IPS-20b (cell line): ENCODE results near the gene ZNF506.
A peak's percentile ranks its signal among the peaks of the same experiment; 100 is the strongest.
"Not testable (repeated sequence)": the region's sequence is repeated elsewhere in the genome, so short reads cannot be mapped to it uniquely, and the experiment has no call there.

Source experiments
- H3K27ac ChIP-seq: one replicate; pipeline ENCODE4 v1.5.1; 2013; ENCODE audit warnings: low read length
- H3K27me3 ChIP-seq: 2 replicates; pipeline ENCODE4 v1.6.1; 2013; ENCODE audit warnings: mild to moderate bottlenecking, low read length, inconsistent platforms; ENCODE audit not compliant: insufficient read depth
- H3K36me3 ChIP-seq: 2 replicates; pipeline ENCODE4 v1.6.1; 2013; ENCODE audit warnings: low read depth, mild to moderate bottlenecking, inconsistent platforms, low read length, moderate library complexity; ENCODE audit not compliant: insufficient read depth
- H3K4me1 ChIP-seq: 2 replicates; pipeline ENCODE4 v1.6.1; 2013; ENCODE audit warnings: mild to moderate bottlenecking, control low read depth, inconsistent platforms, low read length, moderate library complexity; ENCODE audit not compliant: insufficient read depth
- H3K4me3 ChIP-seq: 2 replicates; pipeline ENCODE4 v1.5.1; 2013; ENCODE audit warnings: mild to moderate bottlenecking, low read length, inconsistent platforms
- H3K9ac ChIP-seq: 2 replicates; pipeline ENCODE4 v1.6.1; 2013; ENCODE audit warnings: low read depth, mild to moderate bottlenecking, inconsistent platforms, low read length, moderate library complexity
- H3K9me3 ChIP-seq: 2 replicates; pipeline ENCODE4 v1.6.1; 2013; ENCODE audit warnings: mild to moderate bottlenecking, low read depth, low read length, inconsistent platforms; ENCODE audit not compliant: insufficient read depth

The ZNF506 gene

DNA sequence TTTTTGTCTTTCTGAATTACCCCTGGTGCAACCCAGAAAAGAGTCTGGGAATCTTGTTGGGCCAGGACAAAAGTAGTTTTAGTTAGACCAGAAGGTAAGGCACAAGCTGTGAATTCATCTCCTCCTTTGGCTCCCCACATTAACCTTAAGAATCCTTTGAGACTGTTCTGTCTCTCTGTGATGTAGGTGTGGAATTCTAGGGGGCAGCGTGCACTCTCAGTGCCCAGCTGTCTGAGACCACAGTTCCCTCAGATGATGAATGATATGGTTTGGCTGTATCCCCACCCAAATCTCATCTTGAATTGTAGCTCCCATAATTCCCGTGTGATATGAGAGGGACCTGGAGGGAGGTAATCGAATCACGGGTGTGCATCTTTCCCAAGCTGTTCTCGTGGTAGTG is 43.9 kb downstream of the ZNF506 start:
- Histone ChIP-seq H3K9me3 (no peaks in the 10 kb centered on the region), H3K27ac (no peak overlapping the region), H3K27me3 (no peaks in the 10 kb centered on the region), H3K4me3 (peak overlapping the region; percentile 76; the same call in 1 of the 2 replicates), H3K4me1 (peaks cover 6% of the 10 kb centered on the region; the same call in 1 of the 2 replicates), H3K9ac (peak overlapping the region; percentile 65; the same call in 1 of the 2 replicates), H3K36me3 (peaks cover 11% of the 10 kb centered on the region; the same call in 1 of the 2 replicates)

DNA sequence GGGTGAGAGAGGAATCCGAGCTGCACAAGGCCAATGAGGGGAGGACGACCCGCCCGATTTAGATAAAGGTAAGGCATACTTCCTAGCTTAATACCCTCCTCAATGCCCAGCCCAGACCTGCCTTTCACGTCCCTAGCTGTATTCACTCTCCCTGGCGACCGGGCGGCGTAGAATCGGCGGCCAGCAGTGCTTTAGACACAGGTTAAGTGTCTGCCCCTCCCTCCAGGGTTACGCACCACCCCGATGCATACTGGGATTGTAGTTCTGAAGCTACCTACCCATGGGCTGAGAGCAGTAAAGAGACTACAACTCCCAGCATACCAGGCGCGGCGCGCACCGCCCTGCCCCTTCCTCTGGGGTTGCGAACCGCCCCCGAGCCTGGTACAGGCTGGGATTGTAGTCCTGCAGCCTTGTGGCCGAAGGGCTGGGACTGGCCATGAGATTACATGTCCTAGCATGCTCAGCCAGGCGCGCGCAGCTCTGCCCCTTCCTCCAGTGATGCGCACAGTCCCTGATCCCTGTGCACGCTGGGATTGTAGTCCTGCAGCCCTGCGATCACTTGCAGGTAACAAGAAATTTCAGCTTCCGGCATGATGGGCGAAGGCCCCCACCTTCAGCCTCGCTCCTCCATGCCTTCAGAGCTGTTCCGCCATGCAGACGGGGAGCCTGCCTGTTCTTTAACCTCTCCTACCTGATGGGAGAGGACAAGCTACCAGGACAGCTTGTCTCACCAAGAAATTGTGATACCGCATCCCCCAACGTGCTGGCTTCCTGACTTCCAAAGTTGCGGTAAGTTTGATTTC is 45.1 kb downstream of the ZNF506 start:
- peaks cover 6% of the 10 kb centered on the region; the same call in 1 of the 2 replicates for H3K4me1 ChIP-seq
- no peaks in the 10 kb centered on the region for H3K27me3 ChIP-seq
- H3K9me3 ChIP-seq = no peaks in the 10 kb centered on the region
- peak overlapping the region; percentile 76 for H3K4me3 ChIP-seq
- peak overlapping the region; percentile 88 for H3K9ac ChIP-seq
- no peak overlapping the region for H3K27ac ChIP-seq
- peaks cover 11% of the 10 kb centered on the region; the same call in 1 of the 2 replicates for H3K36me3 ChIP-seq

DNA sequence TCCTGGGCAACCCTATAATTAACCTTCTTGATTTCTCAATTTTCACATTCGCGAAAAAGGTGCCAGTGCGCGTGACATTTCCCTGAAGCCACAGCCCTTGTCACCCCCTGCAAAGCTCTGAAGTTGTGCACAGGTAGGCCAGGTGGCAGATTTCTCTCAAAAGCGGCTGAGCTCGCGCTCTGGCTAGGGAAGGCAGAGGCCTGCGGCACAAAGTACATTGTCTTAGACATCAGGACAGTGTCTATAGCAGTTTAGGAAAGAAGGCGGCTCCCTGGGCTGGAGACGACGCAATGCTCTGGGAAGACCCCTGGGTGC is 45.7 kb downstream of the ZNF506 start:
- H3K4me3 ChIP-seq = peak overlapping the region; percentile 76
- peaks cover 11% of the 10 kb centered on the region; the same call in 1 of the 2 replicates for H3K36me3 ChIP-seq
- H3K27ac ChIP-seq = no peak overlapping the region

GRCh38 chr19:19774354-19775033 is 47.1 kb downstream of the ZNF506 start:
- peaks cover 8% of the 10 kb centered on the region; the same call in 1 of the 2 replicates for H3K36me3 ChIP-seq
- no peak overlapping the region for H3K27ac ChIP-seq
- no peak overlapping the region for H3K9ac ChIP-seq
- H3K4me3 ChIP-seq = no peak overlapping the region
- peaks cover 6% of the 10 kb centered on the region; the same call in 1 of the 2 replicates for H3K4me1 ChIP-seq
- no peaks in the 10 kb centered on the region for H3K27me3 ChIP-seq
- H3K9me3 ChIP-seq = no peaks in the 10 kb centered on the region

More for the DNA sequence above, 45.7 kb downstream of the ZNF506 start:
- H3K9ac ChIP-seq = peak overlapping the region; percentile 88
- peaks cover 6% of the 10 kb centered on the region; the same call in 1 of the 2 replicates for H3K4me1 ChIP-seq
- no peaks in the 10 kb centered on the region for H3K9me3 ChIP-seq
- no peaks in the 10 kb centered on the region for H3K27me3 ChIP-seq

DNA sequence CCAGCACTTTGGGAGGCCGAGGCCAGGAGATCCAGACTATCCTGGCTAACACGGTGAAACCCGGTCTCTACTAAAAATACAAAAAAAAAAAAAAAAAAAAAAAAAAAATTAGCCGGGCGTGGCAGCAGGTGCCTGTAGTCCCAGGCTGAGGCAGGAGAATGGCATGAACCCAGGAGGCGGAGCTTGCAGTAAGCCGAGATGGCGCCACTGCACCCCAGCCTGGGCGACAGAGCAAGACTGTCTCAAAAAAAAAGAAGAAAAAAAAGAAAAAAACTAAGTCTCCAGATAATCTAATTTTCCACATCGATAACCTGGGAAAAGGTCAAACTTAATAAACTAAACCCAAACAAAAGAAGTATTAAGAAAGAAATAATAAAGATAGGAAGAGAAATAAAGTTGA is 49.6 kb downstream of the ZNF506 start:
- H3K36me3 ChIP-seq, H3K9me3 ChIP-seq, H3K4me1 ChIP-seq, H3K9ac ChIP-seq, H3K4me3 ChIP-seq, H3K27me3 ChIP-seq, H3K27ac ChIP-seq: not testable (repeated sequence)

DNA sequence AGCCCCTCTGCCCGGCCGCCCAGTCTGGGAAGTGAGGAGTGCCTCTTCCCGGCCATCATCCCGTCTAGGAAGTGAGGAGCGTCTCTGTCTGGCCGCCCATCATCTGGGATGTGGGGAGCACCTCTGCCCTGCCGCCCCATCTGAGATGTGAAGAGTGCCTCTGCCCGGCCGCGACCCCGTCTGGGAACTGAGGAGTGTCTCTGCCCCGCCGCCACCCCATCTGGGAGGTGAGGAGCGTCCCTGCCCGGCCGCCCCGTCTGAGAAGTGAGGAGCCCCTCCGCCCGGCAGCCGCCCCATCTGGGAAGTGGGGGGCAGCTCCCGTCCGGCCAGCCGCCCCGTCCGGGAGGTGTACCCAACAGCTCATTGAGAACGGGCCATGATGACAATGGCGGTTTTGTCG is 51.6 kb downstream of the ZNF506 start:
- not testable (repeated sequence) for H3K4me1 ChIP-seq, H3K4me3 ChIP-seq, H3K27ac ChIP-seq, H3K36me3 ChIP-seq, H3K9ac ChIP-seq, H3K9me3 ChIP-seq, H3K27me3 ChIP-seq

DNA sequence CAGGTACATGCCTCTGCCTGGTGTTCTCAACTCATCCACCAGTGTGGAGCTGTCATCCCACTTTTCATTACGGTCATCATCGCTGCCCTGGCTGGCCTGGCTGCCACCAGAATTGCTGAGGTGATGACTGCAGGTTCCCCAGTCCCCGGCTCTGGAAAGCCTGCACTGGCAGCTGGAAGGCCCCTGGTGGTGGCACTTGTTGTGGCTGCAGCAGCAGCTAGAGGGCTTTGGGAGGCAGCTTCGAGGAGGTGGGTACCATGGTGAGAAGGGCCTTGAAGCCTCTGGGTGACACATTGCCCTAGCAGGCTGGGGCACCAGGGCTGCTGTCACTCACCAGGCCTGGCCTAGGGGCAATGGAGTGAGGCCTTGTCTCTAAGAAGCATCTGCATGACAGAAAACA is 63.4 kb downstream of the ZNF506 start:
- H3K36me3 ChIP-seq = no peaks in the 10 kb centered on the region
- H3K27ac ChIP-seq = no peak overlapping the region
- H3K9ac ChIP-seq = no peak overlapping the region
- no peaks in the 10 kb centered on the region for H3K4me1 ChIP-seq
- peaks cover 9% of the 10 kb centered on the region for H3K9me3 ChIP-seq
- H3K27me3 ChIP-seq = no peaks in the 10 kb centered on the region
- H3K4me3 ChIP-seq = no peak overlapping the region

DNA sequence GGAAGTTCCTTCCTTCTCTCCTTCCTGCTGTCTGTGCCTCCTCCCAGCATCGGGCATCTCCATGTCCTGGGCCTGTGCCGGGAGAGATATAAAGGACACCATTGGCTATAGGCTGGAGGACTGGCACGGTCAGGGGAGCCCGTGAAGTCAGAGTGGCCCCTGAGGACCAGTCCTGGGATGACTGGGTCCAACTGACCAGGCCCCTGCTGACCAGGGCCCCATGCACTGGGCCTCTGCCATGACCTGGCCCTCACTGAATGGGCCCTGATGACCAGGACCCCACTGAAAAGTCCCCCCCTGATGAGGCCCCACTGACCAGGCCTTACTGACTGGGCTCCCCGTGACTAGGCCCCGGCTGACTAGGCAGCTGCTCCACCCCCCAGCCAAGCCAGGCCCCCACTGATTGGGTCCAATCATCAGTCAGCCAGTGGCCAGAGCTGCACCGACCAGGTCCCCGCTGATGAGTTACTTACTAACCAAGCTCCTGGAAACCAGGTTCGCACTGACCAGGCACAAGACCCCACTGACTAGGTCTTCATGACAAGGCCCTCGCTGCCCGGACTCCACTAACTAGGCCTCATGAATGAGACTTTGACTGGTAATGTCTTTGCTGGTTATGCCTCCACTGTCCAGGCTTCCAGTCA is 68.7 kb downstream of the ZNF506 start:
- H3K36me3 ChIP-seq = no peaks in the 10 kb centered on the region
- H3K9me3 ChIP-seq = peaks cover 18% of the 10 kb centered on the region
- H3K27ac ChIP-seq = no peak overlapping the region
- no peak overlapping the region for H3K4me3 ChIP-seq
- no peaks in the 10 kb centered on the region for H3K27me3 ChIP-seq
- H3K9ac ChIP-seq = no peak overlapping the region
- H3K4me1 ChIP-seq = no peaks in the 10 kb centered on the region

- Histone ChIP-seq H3K27me3 (no peaks in the 10 kb centered on the region), H3K9me3 (peaks cover 18% of the 10 kb centered on the region), H3K4me3 (no peak overlapping the region), H3K9ac (no peak overlapping the region), H3K4me1 (no peaks in the 10 kb centered on the region), H3K36me3 (no peaks in the 10 kb centered on the region), H3K27ac (no peak overlapping the region)
These were observed 69.7 kb downstream of the ZNF506 start for GRCh38 chr19:19751846-19752245.

- Histone ChIP-seq H3K27me3 (no peaks in the 10 kb centered on the region), H3K9me3 (peaks cover 18% of the 10 kb centered on the region), H3K9ac (no peak overlapping the region), H3K4me3 (no peak overlapping the region), H3K36me3 (no peaks in the 10 kb centered on the region), H3K4me1 (no peaks in the 10 kb centered on the region), H3K27ac (no peak overlapping the region)
These were observed 70.4 kb downstream of the ZNF506 start for GRCh38 chr19:19750842-19751790.
